Esophagus squamous epithelium (tissue), 5 donors: Measurements from ENCODE around the gene PSENEN. TPM values are rescaled to one million over a fixed set of nuclear protein-coding genes. Genes with fewer than 3 reads are reported as not detected.
"Not testable (repeated sequence)": the region's sequence is repeated elsewhere in the genome, so short reads cannot be mapped to it uniquely, and the experiment has no call there.

Source experiments
- DNase-seq: peaks from one replicate; lab custom pipeline; 2025; lab: John Stamatoyannopoulos, UW
- H3K27ac ChIP-seq, 4 donors: fragments of 200-600 bp; sonication (generic); one replicate each; pipeline ENCODE4 v1.5.1; 2016 to 2019; ENCODE audit warnings: mild to moderate bottlenecking in 1 of 4
- H3K27me3 ChIP-seq, 4 donors: fragments of 200-600 bp; sonication (generic); 1 replicate in 3 of 4; 2 replicates in 1 of 4; pipeline versions ENCODE4 v1.5.1 to v1.6.0; 2017 to 2021; ENCODE audit warnings: antibody characterized with exemption in 1 of 4
- H3K36me3 ChIP-seq, 3 donors: fragments of 200-600 bp; sonication (generic); one replicate each; pipeline ENCODE4 v1.5.1; 2016 to 2019
- H3K4me1 ChIP-seq, 3 donors: fragments of 200-600 bp; sonication (generic); one replicate each; pipeline ENCODE4 v1.5.1; 2017 to 2019
- H3K4me3 ChIP-seq, 4 donors: fragments of 200-600 bp; sonication (generic); 1 replicate in 3 of 4; 2 replicates in 1 of 4; pipeline ENCODE4 v1.5.1; 2016 to 2019; ENCODE audit warnings: mild to moderate bottlenecking in 2 of 4, moderate library complexity in 1 of 4
- H3K9me3 ChIP-seq, 3 donors: fragments of 200-600 bp; sonication (generic); one replicate each; pipeline ENCODE4 v1.5.1; 2016 to 2019
- POLR2A ChIP-seq, 4 donors: fragments of 450-650 bp; IDR thresholded peaks; one replicate each; pipeline ENCODE4 v1.6.1; 2017; ENCODE audit warnings: antibody characterized with exemption in 4 of 4, mild to moderate bottlenecking in 4 of 4, moderate library complexity in 3 of 4
- WGBS, 2 donors: methylation state at CpG; one replicate each; pipeline ENCODE4 v1.1.5; 2018; 5-methylcytosine and 5-hydroxymethylcytosine counted together
- intact Hi-C: fragments of 100-400 bp; cut with DNase I; formaldehyde crosslinking; loops from one replicate; pipeline ENCODE4 v1.15.0; 2022
- total RNA-seq, 4 donors: library from RNA; depleted of rRNA; stranded (reverse); fragments of >200 nt; gene quantifications; one replicate each; pipeline ENCODE4 v1.1.0, GENCODE V29; 2016
- TF ChIP-seq, protein P1 (sequence below), 6 experiments: fragments of 450-650 bp in 4 of 6; fragments of 200-600 bp in 2 of 6; sonication (generic) in 2 of 6; IDR thresholded peaks; one replicate each; pipeline ENCODE4 v1.5.1; 2016 to 2019; ENCODE audit warnings: antibody characterized with exemption in 6 of 6, mild to moderate bottlenecking in 4 of 6, moderate library complexity in 4 of 6
- donor health status: DM: yes; HTN: yes; CAD: no.

Gene PSENEN
- total RNA-seq, 4 donors from 2014 or later: 23.3 to 33.9 (median 32.3) TPM

DNA sequence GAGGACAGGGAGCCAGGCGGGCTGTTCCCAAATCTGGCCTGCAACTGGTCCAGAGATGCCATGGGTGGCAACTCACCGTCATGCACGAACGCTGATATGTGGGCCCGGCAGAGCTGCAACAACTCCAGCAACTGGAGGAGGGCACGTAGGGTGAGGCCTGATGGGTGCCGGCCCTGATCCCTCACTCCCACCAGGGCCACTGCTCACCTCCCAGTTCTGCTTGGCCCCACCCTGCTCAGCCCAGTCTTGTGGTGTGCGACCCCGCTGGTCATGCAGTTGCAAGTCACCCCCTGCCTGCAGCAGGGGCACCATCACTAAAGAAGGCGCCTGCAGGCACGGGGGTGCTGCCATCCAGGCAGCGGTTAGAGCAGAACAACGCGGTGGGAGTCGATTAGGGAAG lies 46.9 kb downstream of the PSENEN start:
- intact Hi-C loops: no loop called here
- peaks cover 0 to 37% (median 3%) of the 10 kb centered on the region in 4 donors for H3K27me3 ChIP-seq
- peaks cover 0 to 3% (median 0%) of the 10 kb centered on the region in 3 donors for H3K36me3 ChIP-seq
- no peaks in the 10 kb centered on the region for H3K9me3 ChIP-seq
- no peak for DNase-seq
- WGBS, 2 donors: 90 to 95% methylated on average over 4 to 11 of the region's 15 CpGs
- H3K4me3 ChIP-seq: no peak overlapping the region
- no peak overlapping the region for H3K27ac ChIP-seq
- TF ChIP-seq POLR2A (IDR thresholded peaks at IDR 0.05): no peak
- TF ChIP-seq, protein P1, sequence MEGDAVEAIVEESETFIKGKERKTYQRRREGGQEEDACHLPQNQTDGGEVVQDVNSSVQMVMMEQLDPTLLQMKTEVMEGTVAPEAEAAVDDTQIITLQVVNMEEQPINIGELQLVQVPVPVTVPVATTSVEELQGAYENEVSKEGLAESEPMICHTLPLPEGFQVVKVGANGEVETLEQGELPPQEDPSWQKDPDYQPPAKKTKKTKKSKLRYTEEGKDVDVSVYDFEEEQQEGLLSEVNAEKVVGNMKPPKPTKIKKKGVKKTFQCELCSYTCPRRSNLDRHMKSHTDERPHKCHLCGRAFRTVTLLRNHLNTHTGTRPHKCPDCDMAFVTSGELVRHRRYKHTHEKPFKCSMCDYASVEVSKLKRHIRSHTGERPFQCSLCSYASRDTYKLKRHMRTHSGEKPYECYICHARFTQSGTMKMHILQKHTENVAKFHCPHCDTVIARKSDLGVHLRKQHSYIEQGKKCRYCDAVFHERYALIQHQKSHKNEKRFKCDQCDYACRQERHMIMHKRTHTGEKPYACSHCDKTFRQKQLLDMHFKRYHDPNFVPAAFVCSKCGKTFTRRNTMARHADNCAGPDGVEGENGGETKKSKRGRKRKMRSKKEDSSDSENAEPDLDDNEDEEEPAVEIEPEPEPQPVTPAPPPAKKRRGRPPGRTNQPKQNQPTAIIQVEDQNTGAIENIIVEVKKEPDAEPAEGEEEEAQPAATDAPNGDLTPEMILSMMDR (IDR thresholded peaks at IDR 0.05): no peak
- no peaks in the 10 kb centered on the region for H3K4me1 ChIP-seq

DNA sequence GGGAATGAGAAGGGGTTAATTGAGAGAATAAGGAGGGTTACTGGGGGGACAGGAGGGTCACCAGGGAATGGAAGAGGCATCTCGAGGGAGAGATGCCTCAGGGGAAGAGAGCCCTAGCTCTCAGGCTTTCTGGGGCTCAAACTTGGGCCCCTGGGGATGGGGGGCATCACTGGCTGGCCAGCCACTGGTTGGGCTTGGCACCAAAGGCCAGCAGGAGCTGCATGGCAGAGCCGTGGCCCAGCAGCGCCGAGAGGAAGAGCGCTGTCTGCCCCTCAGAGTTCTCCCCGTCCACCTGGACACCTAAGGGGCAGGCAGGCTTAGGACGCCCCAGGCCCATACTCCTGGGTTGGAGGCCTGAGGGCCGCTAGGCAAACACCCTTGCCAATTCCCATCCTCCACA lies 47.4 kb downstream of the PSENEN start:
- WGBS, 2 donors: 11 to 71% methylated on average over 1 to 5 of the region's 8 CpGs
- no peak overlapping the region for H3K4me3 ChIP-seq
- no peaks in the 10 kb centered on the region for H3K9me3 ChIP-seq
- no peaks in the 10 kb centered on the region for H3K36me3 ChIP-seq
- H3K27ac ChIP-seq: no peak overlapping the region
- H3K4me1 ChIP-seq: no peaks in the 10 kb centered on the region
- H3K27me3 ChIP-seq: peaks cover 0 to 43% (median 5%) of the 10 kb centered on the region in 4 donors
- no peak for DNase-seq
- no peak for TF ChIP-seq POLR2A (IDR thresholded peaks at IDR 0.05)
- TF ChIP-seq, protein P1 (IDR thresholded peaks at IDR 0.05): no peak
- intact Hi-C loops: no loop called here

DNA sequence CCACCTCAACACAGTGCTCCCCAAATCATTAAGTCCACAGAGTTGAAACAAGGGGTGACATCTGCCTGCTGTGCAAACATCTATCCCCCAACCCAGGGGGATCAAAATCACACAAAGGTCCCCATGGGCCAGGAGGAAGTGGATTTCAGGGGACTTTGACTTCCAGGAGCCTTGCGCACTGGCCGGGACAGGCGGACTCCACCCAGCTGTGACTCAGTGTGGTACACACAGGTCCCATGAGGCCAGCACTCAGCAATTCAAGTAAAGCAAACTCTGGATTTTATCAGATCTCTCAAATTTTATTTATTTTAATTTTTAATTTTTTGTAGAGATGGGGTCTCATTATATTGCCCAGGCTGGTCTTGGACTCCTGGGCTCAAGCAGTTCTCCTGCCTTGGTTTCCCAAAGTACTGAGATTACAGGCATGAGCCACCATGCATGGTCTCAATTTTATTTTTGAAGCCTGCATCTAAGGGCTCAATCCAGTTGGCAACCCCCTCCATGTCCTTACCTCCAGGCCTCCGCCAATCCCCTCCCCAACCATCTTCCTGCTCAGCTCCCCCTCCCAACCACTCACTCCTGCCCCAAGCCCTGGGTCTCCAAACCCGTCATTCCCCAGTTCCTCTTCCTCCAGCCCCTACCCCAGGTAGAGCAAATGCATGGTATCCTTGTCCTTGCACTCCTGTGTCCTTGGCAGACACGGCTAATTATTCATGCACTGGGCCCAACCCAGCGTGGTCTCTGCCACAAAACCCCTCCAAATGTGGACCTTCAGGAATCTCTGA lies 48.1 kb downstream of the PSENEN start:
- intact Hi-C loops: no loop called here
- H3K4me1 ChIP-seq: no peaks in the 10 kb centered on the region
- no peaks in the 10 kb centered on the region for H3K36me3 ChIP-seq
- H3K27ac ChIP-seq: no peak overlapping the region
- H3K9me3 ChIP-seq: no peaks in the 10 kb centered on the region
- H3K27me3 ChIP-seq: peaks cover 0 to 50% (median 5%) of the 10 kb centered on the region in 4 donors
- no peak for DNase-seq
- WGBS, 2 donors: 59 to 78% methylated on average over 7 of the region's 7 CpGs
- H3K4me3 ChIP-seq: no peak overlapping the region
- TF ChIP-seq, protein P1 (IDR thresholded peaks at IDR 0.05): no peak
- no peak for TF ChIP-seq POLR2A (IDR thresholded peaks at IDR 0.05)

DNA sequence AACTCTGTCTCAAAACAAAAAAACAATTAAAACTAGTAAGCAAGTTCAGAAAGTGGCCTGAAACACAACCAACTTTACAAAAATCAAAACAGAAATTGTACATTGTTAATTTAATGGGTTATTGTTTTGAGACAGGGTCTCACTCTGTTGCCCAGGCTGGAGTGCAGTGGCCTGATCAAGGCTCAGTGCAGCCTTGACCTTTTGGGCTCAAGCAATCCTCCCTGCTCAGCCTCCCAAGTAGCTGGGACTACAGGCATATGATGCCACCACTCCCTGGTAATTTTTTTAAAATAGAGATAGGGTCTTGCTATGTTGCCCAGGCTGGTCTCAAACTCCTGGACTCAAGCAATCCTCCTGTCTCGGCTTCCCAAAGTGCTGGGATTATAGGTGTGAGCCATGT lies 50.1 kb downstream of the PSENEN start:
- H3K36me3 ChIP-seq, intact Hi-C loops, H3K9me3 ChIP-seq, H3K27ac ChIP-seq, H3K4me1 ChIP-seq, H3K4me3 ChIP-seq, DNase-seq: not testable (repeated sequence)
- peaks cover 0 to 63% (median 5%) of the 10 kb centered on the region in 4 donors for H3K27me3 ChIP-seq
- 69 to 78% methylated on average over 1 of the region's 1 CpG for WGBS, 2 donors

Other genes starting within 250 kb of the PSENEN start
- 100 to 1,000 TPM in 3 of 4 donors, 10 to 100 TPM in 1; 81.6 to 449 (median 257) TPM for gene DMKN, start 232.0 kb upstream of the PSENEN start, total RNA-seq
- 1,000 to 10,000 TPM in 1 of 4 donors, 100 to 1,000 TPM in 2, 10 to 100 TPM in 1; 58.2 to 1,096 (median 541) TPM for gene SBSN, start 217.3 kb upstream of the PSENEN start, total RNA-seq
- gene GAPDHS, start 212.2 kb upstream of the PSENEN start, total RNA-seq: not detected
- 100 to 1,000 TPM in 1 of 4 donors, 10 to 100 TPM in 3; 68.1 to 119 (median 89.6) TPM for gene TMEM147, start 200.0 kb upstream of the PSENEN start, total RNA-seq
- gene ATP4A, start 182.0 kb upstream of the PSENEN start, total RNA-seq: under 1 TPM in 1 of 4 donors, not detected in 3; 0.18 TPM
- gene PMIS2, start 159.5 kb upstream of the PSENEN start, total RNA-seq: not detected
- 10 to 100 TPM in 2 of 4 donors, 1 to 10 TPM in 2; 3.5 to 11.5 (median 10.6) TPM for gene HAUS5, start 132.9 kb upstream of the PSENEN start, total RNA-seq
- gene RBM42, start 116.6 kb upstream of the PSENEN start, total RNA-seq: 10 to 100 TPM; 52.1 to 59.1 (median 53.0) TPM
- under 1 TPM in 2 of 4 donors, not detected in 2; 0.31 to 0.44 TPM for gene ETV2, start 103.9 kb upstream of the PSENEN start, total RNA-seq
- 100 to 1,000 TPM; 582 to 942 (median 761) TPM for gene COX6B1, start 97.3 kb upstream of the PSENEN start, total RNA-seq
- 10 to 100 TPM in 1 of 4 donors, 1 to 10 TPM in 2, not detected in 1; 4.6 to 18.7 (median 9.8) TPM for gene UPK1A, start 79.1 kb upstream of the PSENEN start, total RNA-seq
- under 1 TPM in 1 of 4 donors, not detected in 3; 0.38 TPM for gene ZBTB32, start 41.1 kb upstream of the PSENEN start, total RNA-seq
- gene KMT2B, start 27.6 kb upstream of the PSENEN start, total RNA-seq: 10 to 100 TPM in 3 of 4 donors, 1 to 10 TPM in 1; 7.5 to 33.7 (median 15.6) TPM
- 1 to 10 TPM in 3 of 4 donors, under 1 TPM in 1; 0.87 to 4.8 (median 4.3) TPM for gene IGFLR1, start 3.2 kb upstream of the PSENEN start, total RNA-seq
- gene U2AF1L4, start 233 bp upstream of the PSENEN start, total RNA-seq: 10 to 100 TPM; 10.2 to 19.0 (median 17.5) TPM
- gene LIN37, start 2.9 kb downstream of the PSENEN start, total RNA-seq: 10 to 100 TPM in 2 of 4 donors, 1 to 10 TPM in 2; 5.7 to 13.4 (median 9.5) TPM
- gene HSPB6, start 11.4 kb downstream of the PSENEN start, total RNA-seq: 10 to 100 TPM in 1 of 4 donors, 1 to 10 TPM in 3; 1.7 to 21.9 (median 3.6) TPM
- gene PROSER3, start 12.5 kb downstream of the PSENEN start, total RNA-seq: 1 to 10 TPM; 3.7 to 9.7 (median 8.6) TPM
- gene ARHGAP33, start 29.9 kb downstream of the PSENEN start, total RNA-seq: 1 to 10 TPM; 1.3 to 8.4 (median 2.3) TPM
- not detected for gene PRODH2, start 67.2 kb downstream of the PSENEN start, total RNA-seq
- gene NPHS1, start 106.9 kb downstream of the PSENEN start, total RNA-seq: not detected
- under 1 TPM in 1 of 4 donors, not detected in 3; 0.57 TPM for gene KIRREL2, start 111.3 kb downstream of the PSENEN start, total RNA-seq
- gene APLP1, start 122.9 kb downstream of the PSENEN start, total RNA-seq: 1 to 10 TPM in 1 of 4 donors, under 1 TPM in 2, not detected in 1; 0.44 to 1.7 (median 0.76) TPM
- gene NFKBID, start 154.9 kb downstream of the PSENEN start, total RNA-seq: 10 to 100 TPM in 2 of 4 donors, 1 to 10 TPM in 2; 4.0 to 29.4 (median 11.6) TPM
- 1 to 10 TPM in 1 of 4 donors, not detected in 3; 1.3 TPM for gene HCST, start 156.9 kb downstream of the PSENEN start, total RNA-seq
- 10 to 100 TPM in 3 of 4 donors, 1 to 10 TPM in 1; 4.5 to 95.9 (median 33.8) TPM for gene TYROBP, start 162.6 kb downstream of the PSENEN start, total RNA-seq
- gene LRFN3, start 190.7 kb downstream of the PSENEN start, total RNA-seq: 10 to 100 TPM in 1 of 4 donors, 1 to 10 TPM in 3; 5.6 to 12.4 (median 7.5) TPM
- 10 to 100 TPM; 17.6 to 40.1 (median 29.6) TPM for gene SDHAF1, start 249.5 kb downstream of the PSENEN start, total RNA-seq